SK-MEL-5 (cell line): Measurements from ENCODE around the gene WNT9B. TPM values are rescaled to one million over a fixed set of nuclear protein-coding genes. Genes with fewer than 3 reads are reported as not detected.
"Not testable (repeated sequence)": the region's sequence is repeated elsewhere in the genome, so short reads cannot be mapped to it uniquely, and the experiment has no call there.

Experiments used
- DNase-seq: peaks from one replicate; pipeline ENCODE4 v3.0.0-alpha.2; 2016; ENCODE audit warnings: low read depth, low spot score
- in situ Hi-C: cut with HindIII; loops from 2 replicates; pipeline ENCODE4 v1.10.0; 2016; ENCODE audit warnings: low sequenced_read_pairs, high pct_unique_total_duplicates, low pct_unique_long_range_greater_than_20kb
- total RNA-seq: library from RNA; depleted of rRNA; stranded (reverse); fragments of >200 nt; shearing (Covaris generic); gene quantifications from 2 replicates; pipeline ENCODE4 v1.2.3, GENCODE V29; 2014

WNT9B gene
- total RNA-seq, 1 experiment from 2014 or later = not detected

- in situ Hi-C loops = no loop called here
These were observed 30.6 kb upstream of the WNT9B start for GRCh38 chr17:46820592-46821450.

GRCh38 chr17:46821482-46822387, 29.6 kb upstream of the WNT9B start:
- DNase-seq = no peak
- in situ Hi-C loops = no loop called here

More at GRCh38 chr17:46820592-46821450, 30.6 kb upstream of the WNT9B start:
- no peak for DNase-seq

DNA sequence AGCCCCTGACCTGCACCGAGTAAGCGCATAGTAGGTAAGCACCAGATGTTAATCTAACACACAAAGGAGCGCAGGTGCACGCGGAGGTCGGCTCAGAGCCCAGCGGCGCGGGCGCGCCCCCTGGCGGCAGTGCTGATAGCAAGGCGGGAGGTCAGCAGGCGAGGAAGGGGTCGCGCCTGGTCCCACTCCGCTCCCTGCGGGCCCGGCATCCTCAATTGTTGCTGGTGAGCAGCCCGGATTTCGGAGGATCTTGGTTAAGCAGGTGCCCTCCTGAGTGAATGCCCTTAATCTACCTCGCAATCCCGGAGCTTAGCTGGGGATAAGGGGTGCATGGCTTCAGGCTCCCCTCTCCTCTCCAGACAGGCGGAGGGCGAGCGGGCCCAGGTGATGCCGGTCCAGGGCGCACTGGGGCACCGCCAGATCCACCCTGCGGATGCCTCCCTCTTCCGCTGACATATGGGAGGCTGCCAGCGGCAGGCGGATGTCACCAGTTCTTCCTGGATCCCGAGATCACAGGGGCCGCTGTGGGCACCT, 28.9 kb upstream of the WNT9B start:
- in situ Hi-C loops = no loop called here
- DNase-seq = no peak

GRCh38 chr17:46823657-46824056, 27.7 kb upstream of the WNT9B start:
- in situ Hi-C loops = no loop called here
- DNase-seq = no peak

- no peak for DNase-seq
- in situ Hi-C loops = no loop called here
These were observed 25.3 kb upstream of the WNT9B start for GRCh38 chr17:46826116-46826515.

GRCh38 chr17:46827274-46827673, 24.1 kb upstream of the WNT9B start:
- in situ Hi-C loops = no loop called here
- DNase-seq = no peak

- no peak for DNase-seq
- in situ Hi-C loops = no loop called here
These were observed 19.6 kb upstream of the WNT9B start for GRCh38 chr17:46831573-46832330.

DNA sequence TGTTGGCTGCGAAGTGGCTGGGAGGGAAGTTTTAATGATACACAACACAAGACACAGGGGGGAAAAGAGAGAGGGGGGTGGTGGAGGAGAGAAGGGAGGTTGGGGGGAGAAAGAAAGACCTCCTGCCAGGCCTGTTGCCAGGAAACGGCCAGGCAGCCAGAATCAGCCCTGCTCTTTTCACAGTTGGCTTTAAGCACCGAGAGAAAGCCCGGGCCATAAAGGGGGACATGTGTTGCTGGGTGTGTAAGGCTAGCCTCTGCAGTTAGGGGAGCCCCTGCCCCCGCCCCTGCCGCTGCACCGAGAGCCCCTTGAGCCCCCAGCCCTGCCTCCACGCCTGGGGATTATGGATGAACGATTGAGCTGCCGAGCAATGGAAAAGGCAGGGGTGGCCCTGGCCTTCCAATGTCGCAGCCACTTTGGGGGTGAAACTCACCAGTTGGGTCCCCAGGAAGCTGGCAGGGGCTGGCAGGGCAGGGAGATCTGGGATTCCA, 19.0 kb upstream of the WNT9B start:
- in situ Hi-C loops = no loop called here
- no peak for DNase-seq

DNA sequence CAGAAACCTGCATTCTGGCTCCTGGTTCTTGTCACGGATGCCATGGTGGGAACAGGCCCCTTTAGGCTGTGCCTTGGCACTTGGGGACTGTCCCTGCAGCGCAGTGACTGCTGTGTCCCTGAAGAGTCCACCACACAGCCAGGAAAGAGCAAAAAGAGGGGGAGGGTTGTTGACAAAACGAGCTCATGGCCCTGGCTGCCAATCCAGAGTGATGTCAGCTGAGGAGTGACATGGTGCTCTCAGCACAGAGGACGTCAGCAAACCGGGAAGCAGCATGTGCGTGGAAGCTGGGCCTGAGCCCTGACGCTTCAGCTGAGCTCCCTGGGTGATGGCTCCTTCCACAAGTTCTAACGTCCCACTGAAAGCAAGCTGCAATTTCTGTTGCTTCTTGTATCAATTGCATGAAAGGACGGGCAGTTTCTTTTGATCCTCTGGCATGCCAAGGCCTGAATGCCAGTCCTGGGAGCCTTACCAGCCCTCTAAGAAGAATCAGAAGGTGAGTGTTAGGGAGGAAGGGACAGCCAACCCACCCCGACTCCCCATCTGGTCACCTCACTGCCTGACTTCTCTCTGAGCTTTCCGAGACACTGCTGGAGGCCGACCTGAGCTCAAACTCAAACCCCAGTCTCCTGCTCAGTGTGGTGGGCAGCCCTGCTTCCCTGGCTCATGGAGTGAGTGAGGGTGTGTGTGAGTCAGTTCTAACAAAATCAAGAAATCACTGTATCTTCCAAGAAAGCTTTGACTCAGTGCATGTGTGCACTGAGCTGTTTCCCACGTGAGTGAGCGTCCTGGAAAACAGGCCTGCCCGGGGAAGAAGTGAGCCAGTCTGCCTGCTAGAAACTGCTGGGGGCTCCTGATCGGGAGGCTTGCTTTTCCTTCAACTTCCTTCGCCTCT, 18.2 kb upstream of the WNT9B start:
- in situ Hi-C loops = no loop called here
- no peak for DNase-seq

DNA sequence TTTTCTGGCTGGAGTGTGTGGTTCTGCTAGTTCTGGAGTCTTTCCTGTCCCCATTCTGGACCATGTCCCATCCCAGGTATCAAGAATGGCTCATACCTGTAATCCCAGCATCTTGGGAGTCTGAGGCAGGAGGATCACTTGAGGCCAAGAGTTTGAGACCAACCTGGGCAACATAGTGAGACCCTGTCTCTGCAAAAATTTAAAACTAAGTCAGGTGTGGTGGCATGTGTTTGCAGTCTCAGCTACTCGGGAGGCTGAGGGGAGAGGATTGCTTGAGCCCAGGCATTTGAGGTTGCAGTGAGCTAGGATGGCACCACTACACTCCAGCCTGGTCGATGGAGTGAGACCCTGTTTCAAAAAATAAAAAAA, 17.6 kb upstream of the WNT9B start:
- no peak for DNase-seq
- in situ Hi-C loops = no loop called here

DNA sequence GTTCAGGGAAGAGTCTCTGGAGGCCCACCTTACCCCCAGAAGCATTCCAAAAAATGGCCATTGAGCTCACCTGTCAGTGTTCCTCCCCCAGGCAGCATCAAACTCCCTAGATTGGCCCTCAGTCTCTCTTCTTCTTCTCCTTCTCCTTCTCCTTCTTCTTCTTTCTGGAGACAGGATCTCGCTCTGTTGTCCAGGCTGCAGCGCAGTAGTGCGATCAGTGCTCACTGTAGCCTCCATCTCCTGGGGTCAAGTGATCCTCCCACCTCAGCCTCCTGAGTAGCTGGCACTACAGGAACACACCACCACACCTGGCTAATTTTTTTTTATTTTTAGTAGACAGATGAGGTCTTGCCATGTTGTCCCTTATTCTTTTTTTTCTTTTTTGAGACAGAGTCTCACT, 16.5 kb upstream of the WNT9B start:
- no peak for DNase-seq
- in situ Hi-C loops = no loop called here

GRCh38 chr17:46836500-46836899, 14.9 kb upstream of the WNT9B start:
- in situ Hi-C loops = no loop called here

GRCh38 chr17:46837521-46837920, 13.9 kb upstream of the WNT9B start:
- in situ Hi-C loops = no loop called here
- DNase-seq = no peak

More at GRCh38 chr17:46836500-46836899, 14.9 kb upstream of the WNT9B start:
- DNase-seq = no peak

GRCh38 chr17:46839211-46839610, 12.2 kb upstream of the WNT9B start:
- in situ Hi-C loops = no loop called here

GRCh38 chr17:46840596-46840995, 10.8 kb upstream of the WNT9B start:
- DNase-seq, in situ Hi-C loops: not testable (repeated sequence)

More at GRCh38 chr17:46839211-46839610, 12.2 kb upstream of the WNT9B start:
- DNase-seq = no peak

- no peak for DNase-seq
- in situ Hi-C loops = no loop called here
These were observed 9.6 kb upstream of the WNT9B start for GRCh38 chr17:46841561-46842379.
